ENCODE data around the gene CCDC39. TPM values are rescaled to one million over a fixed set of nuclear protein-coding genes. Genes with fewer than 3 reads are reported as not detected.

Gene CCDC39
- not detected in 2 replicates for total RNA-seq (ENCODE audit: low replicate concordance)

GRCh38 chr3:180679178-180680096 is at the start of gene CCDC39:
Gene CCDC39 (minus strand): TSS chr3:180679489. CDS start chr3:180679380, 109 bp downstream.

DNA sequence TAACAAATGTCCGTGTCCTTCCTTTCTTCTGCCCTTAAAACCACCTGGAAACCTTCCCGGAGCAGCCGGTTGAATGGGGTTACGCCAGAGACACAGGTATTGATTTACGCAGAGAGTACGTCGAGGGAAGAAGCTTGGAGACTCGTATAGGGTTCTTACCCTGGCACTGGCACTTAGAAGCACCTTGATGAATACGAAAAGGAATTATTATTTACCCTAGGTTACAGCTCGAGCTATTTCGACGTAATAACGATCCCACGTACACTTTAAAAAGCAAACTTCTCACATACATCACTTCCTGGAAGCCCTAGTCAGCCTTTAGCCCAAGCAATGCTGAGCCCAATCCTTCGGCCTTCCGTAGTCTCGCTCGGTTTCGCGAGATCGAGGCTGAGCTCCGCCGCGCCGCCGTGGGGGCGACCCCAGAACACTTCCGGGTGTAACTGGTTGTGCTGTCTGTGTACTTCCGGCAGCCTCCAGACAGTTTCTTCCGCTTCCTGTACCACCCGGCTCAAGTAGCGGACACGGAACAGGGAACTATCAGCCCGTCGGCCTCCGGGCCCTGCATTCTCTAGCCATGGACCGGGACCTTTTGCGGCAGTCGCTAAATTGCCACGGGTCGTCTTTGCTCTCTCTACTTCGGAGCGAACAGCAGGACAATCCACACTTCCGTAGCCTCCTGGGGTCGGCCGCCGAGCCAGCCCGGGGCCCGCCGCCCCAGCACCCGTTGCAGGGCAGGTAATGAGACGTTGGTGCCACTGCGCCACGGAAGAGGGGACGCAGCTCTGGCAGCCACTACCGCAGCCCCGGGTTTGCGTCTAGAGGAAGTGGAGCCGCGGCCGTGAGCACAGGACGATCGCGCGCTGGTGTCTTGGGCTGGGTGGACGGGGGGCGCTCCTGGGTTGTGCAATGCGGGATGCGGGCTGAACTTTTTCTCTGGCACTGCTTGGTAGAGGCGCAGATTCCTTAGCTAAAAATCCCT is 77.3 kb downstream of the CCDC39 start, which contains the start of gene TTC14:
TSS of gene TTC14 (plus strand) at position 476 of the 979 bp plus-strand sequence. CDS start at position 575, 99 bp downstream.

Other genes starting within 250 kb of the CCDC39 start
- 23.9 and 30.8 TPM in 2 replicates for gene TTC14, start 77.3 kb downstream of the CCDC39 start, total RNA-seq (ENCODE audit: low replicate concordance)
- gene FXR1, start 233.2 kb upstream of the CCDC39 start, total RNA-seq (ENCODE audit: low replicate concordance) = 219 and 353 TPM in 2 replicates

Measured in smooth muscle cell of the coronary artery (primary cell).